ENCODE data around the gene OMA1.
A peak's percentile ranks its signal among the peaks of the same experiment; 100 is the strongest.
"Not testable (repeated sequence)": the region's sequence is repeated elsewhere in the genome, so short reads cannot be mapped to it uniquely, and the experiment has no call there.

The OMA1 gene

GRCh38 chr1:58573705-58574591 lies 27.4 kb upstream of the OMA1 start:
- DNase-seq, result no peak

- no peak for DNase-seq
Observed at GRCh38 chr1:58573138-58573537, 26.6 kb upstream of the OMA1 start.

GRCh38 chr1:58572690-58573089 lies 26.2 kb upstream of the OMA1 start:
- DNase-seq, result no peak

GRCh38 chr1:58571616-58572015 lies 25.1 kb upstream of the OMA1 start:
- no peak for DNase-seq

- DNase-seq, result no peak
Observed at GRCh38 chr1:58570817-58571216, 24.3 kb upstream of the OMA1 start.

GRCh38 chr1:58570094-58570493 lies 23.6 kb upstream of the OMA1 start:
- DNase-seq, result no peak

DNA sequence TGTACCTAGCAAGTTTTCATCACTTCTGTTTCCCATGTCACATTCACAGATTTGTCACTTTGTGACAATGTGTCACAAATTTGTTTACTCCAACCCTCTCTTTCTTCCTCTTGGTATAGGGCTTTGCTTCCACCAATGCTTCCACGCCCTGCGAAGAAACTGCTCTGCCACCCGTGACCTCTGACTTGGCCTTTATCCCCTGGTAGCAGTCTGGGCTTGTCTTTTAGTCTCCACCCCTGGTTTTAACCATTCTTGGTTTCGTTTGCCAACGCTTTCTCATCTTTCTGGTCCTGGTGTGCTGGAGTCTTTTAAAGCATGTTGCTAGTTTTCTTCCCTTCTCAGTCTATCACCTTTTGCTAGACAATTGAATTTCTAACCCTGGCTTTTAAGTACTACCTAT lies 22.4 kb upstream of the OMA1 start:
- no peak for DNase-seq

GRCh38 chr1:58568271-58568860 lies 21.8 kb upstream of the OMA1 start:
- no peak for DNase-seq

- no peak for DNase-seq
Observed at GRCh38 chr1:58566339-58566738, 19.8 kb upstream of the OMA1 start.

DNA sequence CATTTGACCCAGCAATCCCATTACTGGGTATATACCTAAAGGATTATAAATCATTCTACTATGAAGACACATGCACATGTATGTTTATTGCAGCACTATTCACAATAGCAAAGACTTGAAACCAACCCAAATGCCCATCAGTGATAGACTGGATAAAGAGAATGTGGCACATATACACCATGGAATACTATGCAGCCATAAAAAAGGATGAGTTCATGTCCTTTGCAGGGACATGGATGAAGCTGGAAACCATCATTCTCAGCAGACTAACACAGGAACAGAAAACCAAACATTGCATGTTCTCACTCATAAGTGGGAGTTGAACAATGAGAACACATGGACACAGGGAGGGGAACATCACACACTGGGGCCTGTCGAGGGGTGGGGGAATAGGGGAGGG lies 17.2 kb upstream of the OMA1 start:
- not testable (repeated sequence) for DNase-seq

- no peak for DNase-seq
Observed at GRCh38 chr1:58561633-58562032, 15.1 kb upstream of the OMA1 start.

DNA sequence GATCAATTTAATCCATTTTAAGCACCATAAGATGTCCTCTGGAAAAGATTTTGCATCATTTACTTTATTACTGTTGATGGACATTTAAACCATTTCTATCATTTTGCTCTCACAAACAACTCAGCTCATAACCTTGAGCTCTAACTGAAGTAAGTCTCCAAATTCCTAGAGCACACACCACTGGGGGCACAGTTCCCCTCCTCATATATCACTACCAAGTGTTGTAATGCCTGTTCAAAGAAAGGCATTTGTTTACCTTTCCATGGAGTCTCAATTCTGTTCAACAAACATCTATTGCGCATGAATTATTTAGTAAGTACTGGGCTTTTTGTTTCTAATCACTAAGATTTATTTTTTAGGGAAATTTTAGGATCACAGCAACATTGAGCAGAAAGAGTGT lies 8.9 kb upstream of the OMA1 start:
- DNase-seq, result no peak

- DNase-seq, result no peak
Observed at GRCh38 chr1:58551186-58552140, 4.9 kb upstream of the OMA1 start.

GRCh38 chr1:58549291-58549690 lies 2.8 kb upstream of the OMA1 start:
- not testable (repeated sequence) for DNase-seq

DNA sequence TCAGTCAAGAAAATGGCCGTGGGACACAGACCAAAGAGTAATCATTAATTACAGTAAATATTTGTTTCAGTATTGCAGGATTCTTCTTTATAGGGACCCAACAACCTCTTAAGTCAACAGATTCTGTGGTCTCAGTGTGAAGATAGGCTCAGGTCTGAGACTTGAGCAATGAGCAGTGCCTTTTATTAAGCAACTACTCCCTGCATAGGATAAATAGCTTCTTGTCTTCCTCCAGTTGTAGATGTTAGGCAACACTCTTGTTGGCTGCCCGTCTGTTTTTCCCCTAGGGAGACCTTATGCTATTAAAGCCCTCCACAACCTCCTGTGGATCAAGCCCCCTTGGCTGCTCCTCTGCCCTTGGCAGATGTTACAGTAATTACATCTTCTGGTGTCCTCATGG lies 1.8 kb upstream of the OMA1 start:
- peak; percentile 2 for DNase-seq

DNA sequence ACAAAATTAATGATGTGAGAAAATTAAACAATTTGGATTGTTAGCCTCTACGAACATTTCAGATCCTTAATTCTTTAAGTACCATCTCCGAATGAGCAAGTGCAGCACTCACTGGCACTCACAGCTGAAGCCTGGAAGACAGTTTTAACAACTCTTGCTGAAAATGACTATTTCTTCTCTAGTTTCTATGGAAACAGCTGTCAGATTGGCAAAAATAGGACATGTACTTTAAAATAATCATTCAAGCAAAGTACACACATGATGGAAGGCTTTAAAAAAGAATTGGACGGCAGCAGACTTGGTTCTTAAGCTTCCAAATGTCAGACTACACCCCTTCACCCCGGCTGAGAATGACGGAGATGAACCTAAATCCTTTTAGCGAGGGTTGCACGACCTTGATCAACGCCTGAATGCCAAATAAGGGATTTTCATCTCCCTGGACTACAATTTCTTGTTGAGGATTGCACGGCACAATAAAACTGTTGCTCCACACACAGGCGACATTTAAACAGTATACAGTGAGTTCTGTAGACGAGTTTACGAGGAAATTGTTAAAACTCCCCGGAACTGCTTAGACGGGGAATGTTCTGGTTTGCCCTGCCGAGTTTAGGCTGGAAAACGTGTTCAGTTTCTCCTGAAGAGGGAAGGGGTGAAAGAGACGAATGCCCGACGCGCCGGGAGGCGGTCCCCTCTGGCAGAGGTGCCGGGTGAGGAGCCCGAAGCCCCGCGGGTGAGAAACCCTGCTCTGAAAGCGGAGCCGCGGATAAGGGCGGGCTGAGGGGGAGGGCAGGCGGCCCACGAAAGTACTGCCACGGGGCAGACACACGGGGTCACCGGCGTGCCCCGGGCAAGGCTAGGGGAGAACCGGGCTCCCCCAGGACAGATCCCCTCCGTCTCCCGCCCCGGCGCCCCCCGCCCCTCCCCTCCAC lies 671 bp downstream of the OMA1 start:
- peak; percentile 66 for DNase-seq

GRCh38 chr1:58543260-58543659 lies 3.3 kb downstream of the OMA1 start:
- no peak for DNase-seq

DNA sequence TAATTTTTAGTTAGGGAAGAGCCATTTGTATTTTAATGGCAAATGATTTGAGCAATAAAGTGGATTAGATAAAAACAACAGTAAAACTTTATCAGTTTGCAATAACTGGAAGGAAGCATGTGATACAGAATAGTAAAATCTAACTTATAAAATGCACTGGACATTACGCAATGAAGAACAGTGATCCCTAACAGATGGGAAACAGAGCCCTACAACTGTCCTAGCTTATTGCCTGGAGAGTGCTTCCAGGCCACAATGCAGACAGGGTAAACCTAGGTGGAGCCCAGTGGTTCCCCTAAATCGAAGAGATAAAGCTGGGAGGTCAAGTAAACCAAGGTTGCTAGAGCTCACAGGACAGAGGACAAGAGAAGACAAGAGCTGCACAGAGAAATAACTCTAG lies 7.0 kb downstream of the OMA1 start:
- no peak for DNase-seq

DNA sequence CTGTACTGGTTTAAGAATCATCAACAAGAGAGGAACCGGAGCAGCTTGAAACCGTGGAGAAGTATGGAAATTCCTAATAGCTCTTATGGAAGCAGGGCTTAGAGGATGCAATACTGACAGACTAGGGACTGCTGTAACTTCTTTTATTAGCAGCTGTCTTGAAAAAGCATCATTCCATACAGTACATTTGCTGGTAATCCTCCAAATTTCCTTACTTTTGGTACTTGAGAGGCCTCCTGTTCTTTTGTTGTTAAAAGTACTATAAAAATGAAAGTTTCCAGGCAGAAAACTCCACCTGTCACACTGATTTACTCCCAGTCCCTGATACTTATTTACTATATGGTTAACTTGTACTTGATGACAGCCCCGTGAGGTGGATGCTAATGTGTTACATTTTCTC lies 7.7 kb downstream of the OMA1 start:
- DNase-seq, result no peak

GRCh38 chr1:58531842-58532241 lies 14.7 kb downstream of the OMA1 start:
- DNase-seq, result not testable (repeated sequence)

DNA sequence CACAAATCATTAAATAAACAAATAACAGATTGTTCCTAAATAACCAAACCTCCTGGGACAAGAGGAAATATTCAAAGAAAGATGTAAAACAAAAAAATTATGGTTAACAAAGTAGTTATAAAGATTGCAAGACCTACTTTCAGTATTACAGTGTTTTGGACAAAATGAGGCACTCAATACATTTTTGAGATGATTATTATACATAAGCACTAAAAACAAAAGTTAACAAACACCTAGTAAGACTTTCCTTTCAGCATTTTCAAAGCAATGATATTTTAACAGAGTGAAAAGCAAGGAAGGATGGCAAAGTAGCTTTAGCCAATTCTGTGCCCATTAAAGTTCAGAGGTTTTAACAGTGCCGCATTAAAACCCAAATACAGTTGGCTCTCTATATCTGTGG lies 17.2 kb downstream of the OMA1 start:
- DNase-seq, result no peak

- DNase-seq, result no peak
Observed at GRCh38 chr1:58528518-58528917, 18.0 kb downstream of the OMA1 start.

All from NCI-H69 (cell line).